ENCODE results near the gene CAMK2N1.

Gene CAMK2N1

GRCh38 chr1:20478057-20478635 lies 7.9 kb downstream of the CAMK2N1 start:
- DNase-seq (ENCODE audit: low spot score) = no peak

GRCh38 chr1:20477348-20478056 lies 8.5 kb downstream of the CAMK2N1 start:
- no peak for DNase-seq (ENCODE audit: low spot score)

- DNase-seq (ENCODE audit: low spot score) = no peak
These were observed 9.6 kb downstream of the CAMK2N1 start for GRCh38 chr1:20476265-20477038.

GRCh38 chr1:20474996-20475395 lies 11.0 kb downstream of the CAMK2N1 start:
- DNase-seq (ENCODE audit: low spot score) = no peak

- no peak for DNase-seq (ENCODE audit: low spot score)
These were observed 11.6 kb downstream of the CAMK2N1 start for GRCh38 chr1:20474333-20474975.

- DNase-seq (ENCODE audit: low spot score) = no peak
These were observed 12.1 kb downstream of the CAMK2N1 start for GRCh38 chr1:20473894-20474293.

GRCh38 chr1:20472860-20473711 lies 12.9 kb downstream of the CAMK2N1 start:
- no peak for DNase-seq (ENCODE audit: low spot score)

- no peak for DNase-seq (ENCODE audit: low spot score)
These were observed 13.9 kb downstream of the CAMK2N1 start for GRCh38 chr1:20472121-20472520.

- DNase-seq (ENCODE audit: low spot score) = no peak
These were observed 15.8 kb downstream of the CAMK2N1 start for GRCh38 chr1:20470194-20470593.

GRCh38 chr1:20469406-20470076 lies 16.5 kb downstream of the CAMK2N1 start:
- DNase-seq (ENCODE audit: low spot score) = no peak

GRCh38 chr1:20466273-20466672 lies 19.7 kb downstream of the CAMK2N1 start:
- DNase-seq (ENCODE audit: low spot score) = no peak

- DNase-seq (ENCODE audit: low spot score) = no peak
These were observed 20.8 kb downstream of the CAMK2N1 start for GRCh38 chr1:20465187-20465586.

- DNase-seq (ENCODE audit: low spot score) = no peak
These were observed 22.5 kb downstream of the CAMK2N1 start for GRCh38 chr1:20463502-20463901.

- DNase-seq (ENCODE audit: low spot score) = no peak
These were observed 23.6 kb downstream of the CAMK2N1 start for GRCh38 chr1:20462397-20462796.

- no peak for DNase-seq (ENCODE audit: low spot score)
These were observed 27.3 kb downstream of the CAMK2N1 start for GRCh38 chr1:20458717-20459116.

- no peak for DNase-seq (ENCODE audit: low spot score)
These were observed 32.0 kb downstream of the CAMK2N1 start for GRCh38 chr1:20454004-20454403.

GRCh38 chr1:20449735-20450311 lies 36.2 kb downstream of the CAMK2N1 start:
- no peak for DNase-seq (ENCODE audit: low spot score)

GRCh38 chr1:20448671-20449071 lies 37.3 kb downstream of the CAMK2N1 start:
- no peak for DNase-seq (ENCODE audit: low spot score)

GRCh38 chr1:20447794-20448193 lies 38.2 kb downstream of the CAMK2N1 start:
- no peak for DNase-seq (ENCODE audit: low spot score)

- no peak for DNase-seq (ENCODE audit: low spot score)
These were observed 39.2 kb downstream of the CAMK2N1 start for GRCh38 chr1:20446796-20447195.

- no peak for DNase-seq (ENCODE audit: low spot score)
These were observed 40.1 kb downstream of the CAMK2N1 start for GRCh38 chr1:20445956-20446355.

Measured in CD4-positive, alpha-beta T cell treated with Interleukin-15 for 4 hours (primary cell).